GM19395 (cell line): ENCODE results near the gene GALNT9.
"Not testable (repeated sequence)": the region's sequence is repeated elsewhere in the genome, so short reads cannot be mapped to it uniquely, and the experiment has no call there.

Experiments used
- ATAC-seq: cut with Tn5 transposase; IDR thresholded peaks from one replicate; pipeline ENCODE4 v1.9.1; 2021; ENCODE audit warnings: mild to moderate bottlenecking, moderate library complexity; ENCODE audit not compliant: unreplicated experiment

Gene GALNT9

GRCh38 chr12:132238488-132238854, 90.9 kb downstream of the GALNT9 start:
- ATAC-seq, result no peak

GRCh38 chr12:132237772-132238487, 91.5 kb downstream of the GALNT9 start:
- no peak for ATAC-seq

- no peak for ATAC-seq
Measured at GRCh38 chr12:132236930-132237771, 92.2 kb downstream of the GALNT9 start.

- no peak for ATAC-seq
Measured at GRCh38 chr12:132236129-132236929, 93.1 kb downstream of the GALNT9 start.

GRCh38 chr12:132235116-132235820, 94.1 kb downstream of the GALNT9 start:
- ATAC-seq, result no peak

GRCh38 chr12:132230381-132230780, 99.0 kb downstream of the GALNT9 start:
- no peak for ATAC-seq

- ATAC-seq, result no peak
Measured at GRCh38 chr12:132229926-132230325, 99.5 kb downstream of the GALNT9 start.

GRCh38 chr12:132229193-132229760, 100.1 kb downstream of the GALNT9 start:
- ATAC-seq, result no peak

GRCh38 chr12:132228476-132229192, 100.8 kb downstream of the GALNT9 start:
- ATAC-seq, result no peak

- ATAC-seq, result no peak
Measured at GRCh38 chr12:132227782-132228475, 101.5 kb downstream of the GALNT9 start.

GRCh38 chr12:132227118-132227517, 102.3 kb downstream of the GALNT9 start:
- no peak for ATAC-seq

GRCh38 chr12:132226604-132227003, 102.8 kb downstream of the GALNT9 start:
- ATAC-seq, result no peak

- no peak for ATAC-seq
Measured at GRCh38 chr12:132225214-132225613, 104.2 kb downstream of the GALNT9 start.

GRCh38 chr12:132224484-132224883, 104.9 kb downstream of the GALNT9 start:
- no peak for ATAC-seq

- ATAC-seq, result no peak
Measured at GRCh38 chr12:132222808-132223173, 106.6 kb downstream of the GALNT9 start.

GRCh38 chr12:132222096-132222807, 107.1 kb downstream of the GALNT9 start:
- no peak for ATAC-seq

GRCh38 chr12:132219761-132220160, 109.6 kb downstream of the GALNT9 start:
- ATAC-seq, result not testable (repeated sequence)

GRCh38 chr12:132219323-132219722, 110.1 kb downstream of the GALNT9 start:
- ATAC-seq, result no peak

GRCh38 chr12:132218915-132219314, 110.5 kb downstream of the GALNT9 start:
- no peak for ATAC-seq
